HG03108 (cell line): ENCODE results near the gene PGLYRP1.

Experiments
- ATAC-seq: cut with Tn5 transposase; IDR thresholded peaks from one replicate; pipeline ENCODE4 v1.9.1; 2021; ENCODE audit warnings: moderate library complexity; ENCODE audit not compliant: unreplicated experiment

The PGLYRP1 gene

GRCh38 chr19:46022431-46023310 is at the start of gene PGLYRP1:
Gene PGLYRP1, minus strand, starts transcription at chr19:46023053. Its CDS starts 32 bp downstream, at chr19:46023021.
- ATAC-seq = no peak

- ATAC-seq = no peak
Observed at GRCh38 chr19:46069806-46070341, 47.0 kb upstream of the PGLYRP1 start.

- no peak for ATAC-seq
Observed at GRCh38 chr19:46068345-46069258, 45.7 kb upstream of the PGLYRP1 start.

- no peak for ATAC-seq
Observed at GRCh38 chr19:46067691-46068090, 44.8 kb upstream of the PGLYRP1 start.

- ATAC-seq = no peak
Observed at GRCh38 chr19:46066471-46066870, 43.6 kb upstream of the PGLYRP1 start.

- no peak for ATAC-seq
Observed at GRCh38 chr19:46065486-46066071, 42.7 kb upstream of the PGLYRP1 start.

- no peak for ATAC-seq
Observed at GRCh38 chr19:46063201-46063600, 40.3 kb upstream of the PGLYRP1 start.

- ATAC-seq = no peak
Observed at GRCh38 chr19:46060012-46060411, 37.2 kb upstream of the PGLYRP1 start.

- ATAC-seq = no peak
Observed at GRCh38 chr19:46058778-46059177, 35.9 kb upstream of the PGLYRP1 start.

- ATAC-seq = no peak
Observed at GRCh38 chr19:46056536-46056935, 33.7 kb upstream of the PGLYRP1 start.

- no peak for ATAC-seq
Observed at GRCh38 chr19:46052896-46053295, 30.0 kb upstream of the PGLYRP1 start.

GRCh38 chr19:46049597-46049996 is 26.7 kb upstream of the PGLYRP1 start:
- no peak for ATAC-seq

- ATAC-seq = no peak
Observed at GRCh38 chr19:46043519-46043918, 20.7 kb upstream of the PGLYRP1 start.

- ATAC-seq = no peak
Observed at GRCh38 chr19:46042252-46042883, 19.5 kb upstream of the PGLYRP1 start.

GRCh38 chr19:46040952-46041500 is 18.2 kb upstream of the PGLYRP1 start, which contains the start of gene IGFL4:
Gene IGFL4, minus strand, starts transcription at chr19:46041002. Its CDS starts 40 bp downstream, at chr19:46040962.
- no peak for ATAC-seq

- ATAC-seq = no peak
Observed at GRCh38 chr19:46040125-46040524, 17.3 kb upstream of the PGLYRP1 start.

GRCh38 chr19:46036744-46037128 is 13.9 kb upstream of the PGLYRP1 start:
- no peak for ATAC-seq

GRCh38 chr19:46035986-46036743 is 13.3 kb upstream of the PGLYRP1 start:
- no peak for ATAC-seq

GRCh38 chr19:46035546-46035945 is 12.7 kb upstream of the PGLYRP1 start:
- no peak for ATAC-seq
